GM21717 (cell line): Measurements from ENCODE around the gene PHTF2.
"Not testable (repeated sequence)": the region's sequence is repeated elsewhere in the genome, so short reads cannot be mapped to it uniquely, and the experiment has no call there.

ENCODE experiments used
- ATAC-seq: cut with Tn5 transposase; IDR thresholded peaks from one replicate; pipeline ENCODE4 v1.9.1; 2021; ENCODE audit warnings: mild to moderate bottlenecking, moderate library complexity; ENCODE audit not compliant: unreplicated experiment

Gene PHTF2

DNA sequence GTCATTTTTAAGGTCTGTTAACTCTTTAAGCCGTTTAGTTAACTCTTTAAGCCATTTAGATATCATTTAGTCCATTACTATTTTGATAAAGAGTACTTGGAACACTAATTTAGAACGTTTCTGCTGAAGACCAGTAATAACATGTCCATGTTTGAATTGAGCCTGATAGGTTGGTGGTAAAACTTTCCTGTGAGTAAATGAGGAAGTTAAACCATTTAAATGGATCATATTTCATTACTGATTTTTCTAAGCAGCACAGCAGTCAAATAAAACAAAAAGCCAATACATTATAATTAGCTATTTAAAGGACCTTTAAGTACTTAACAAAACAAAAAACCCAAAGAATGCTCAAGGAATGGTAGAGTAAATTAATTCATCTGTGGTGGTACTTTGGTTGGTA lies 29.4 kb downstream of the PHTF2 start:
- no peak for ATAC-seq

- no peak for ATAC-seq
These were observed 32.2 kb downstream of the PHTF2 start for GRCh38 chr7:77830649-77831355.

DNA sequence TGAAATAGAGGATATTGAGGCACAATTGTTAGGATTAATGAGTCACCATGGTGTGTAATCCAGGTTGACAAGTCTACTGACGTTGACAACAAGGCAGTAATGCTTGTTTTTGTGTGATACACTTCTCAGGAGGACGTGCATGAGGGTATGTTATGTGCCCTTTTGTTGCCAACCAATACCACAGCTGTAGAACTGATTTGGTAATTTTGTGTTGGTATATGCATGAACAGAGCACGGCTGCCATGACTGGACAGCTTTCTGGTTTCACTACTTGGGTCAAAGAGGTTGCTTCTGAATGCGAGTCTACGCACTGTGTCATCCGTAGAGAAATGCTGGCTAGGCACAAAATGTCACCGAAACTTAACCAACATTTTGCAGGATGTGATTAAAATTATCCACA lies 32.9 kb downstream of the PHTF2 start:
- ATAC-seq, result no peak

GRCh38 chr7:77831953-77832352 lies 33.4 kb downstream of the PHTF2 start:
- ATAC-seq, result no peak

DNA sequence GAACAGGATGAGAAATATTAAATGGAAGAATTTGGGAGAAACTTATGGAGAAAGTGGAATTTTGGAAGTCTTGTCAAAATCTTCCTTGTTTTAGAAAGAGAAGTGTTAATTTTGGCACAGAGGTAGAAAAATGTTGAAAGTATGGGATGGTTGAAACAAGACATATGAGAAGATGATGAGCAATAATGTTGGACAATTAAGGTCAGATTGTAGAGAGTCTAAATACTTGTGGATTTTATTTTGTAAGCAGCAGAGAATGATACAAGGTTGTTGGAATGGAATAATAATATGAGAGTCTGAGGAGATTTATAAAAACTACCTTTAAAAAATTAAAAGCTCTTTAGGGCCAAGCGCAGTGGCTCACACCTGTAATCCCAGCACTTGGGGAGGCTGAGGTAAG lies 34.6 kb downstream of the PHTF2 start:
- no peak for ATAC-seq

DNA sequence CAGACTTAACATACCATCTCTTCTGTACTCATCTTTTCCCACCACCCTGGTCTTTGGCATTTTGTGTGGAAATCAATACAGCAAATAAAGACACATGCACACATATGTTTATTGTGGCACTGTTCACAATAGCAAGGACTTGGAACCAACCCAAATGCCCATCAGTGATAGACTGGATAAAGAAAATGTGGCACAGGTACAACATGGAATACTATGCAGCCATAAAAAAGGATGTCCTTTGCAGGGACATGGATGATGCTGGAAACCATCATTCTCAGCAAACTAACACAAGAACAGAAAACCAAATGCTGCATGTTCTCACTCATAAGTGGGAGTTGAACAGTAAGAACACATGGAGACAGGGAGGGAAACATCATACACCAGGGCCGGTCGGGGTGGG lies 37.9 kb downstream of the PHTF2 start:
- ATAC-seq, result not testable (repeated sequence)

DNA sequence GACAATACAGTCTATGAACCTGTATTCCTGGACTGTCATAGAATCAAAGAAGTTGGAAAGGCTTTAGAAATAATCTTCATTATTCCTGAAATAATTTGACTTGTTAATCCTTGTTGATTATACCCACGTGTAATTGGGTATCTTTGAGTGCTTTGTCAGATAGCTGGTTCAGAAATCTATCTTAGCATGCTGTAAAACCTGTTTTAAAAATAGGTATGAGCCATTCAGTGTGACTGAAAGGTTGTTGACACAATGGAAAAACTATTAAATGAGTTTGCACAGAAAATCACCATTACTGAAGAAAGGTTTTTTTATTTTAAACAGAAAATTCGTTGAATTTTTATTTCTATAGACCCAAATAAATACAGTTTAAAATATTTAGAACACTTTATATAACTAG lies 38.7 kb downstream of the PHTF2 start:
- ATAC-seq, result no peak

DNA sequence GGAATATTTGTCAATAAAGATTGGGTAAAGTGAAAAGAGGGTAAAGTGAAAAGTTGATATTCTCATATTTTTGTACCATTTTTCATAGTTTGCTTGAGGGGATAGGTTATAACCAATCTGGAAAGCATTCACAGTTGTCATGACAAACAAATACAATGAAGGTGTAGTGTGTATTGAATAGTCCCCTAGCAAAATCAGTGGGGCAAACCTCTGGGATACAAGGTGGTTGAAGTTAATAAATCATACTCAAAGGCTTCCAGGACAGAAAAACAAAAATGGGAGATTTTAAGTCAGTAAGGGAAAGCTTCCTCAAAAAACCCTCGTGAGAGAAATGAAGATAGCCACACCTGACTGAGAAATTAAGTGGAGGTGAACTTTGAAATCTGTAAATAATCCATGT lies 39.4 kb downstream of the PHTF2 start:
- no peak for ATAC-seq

DNA sequence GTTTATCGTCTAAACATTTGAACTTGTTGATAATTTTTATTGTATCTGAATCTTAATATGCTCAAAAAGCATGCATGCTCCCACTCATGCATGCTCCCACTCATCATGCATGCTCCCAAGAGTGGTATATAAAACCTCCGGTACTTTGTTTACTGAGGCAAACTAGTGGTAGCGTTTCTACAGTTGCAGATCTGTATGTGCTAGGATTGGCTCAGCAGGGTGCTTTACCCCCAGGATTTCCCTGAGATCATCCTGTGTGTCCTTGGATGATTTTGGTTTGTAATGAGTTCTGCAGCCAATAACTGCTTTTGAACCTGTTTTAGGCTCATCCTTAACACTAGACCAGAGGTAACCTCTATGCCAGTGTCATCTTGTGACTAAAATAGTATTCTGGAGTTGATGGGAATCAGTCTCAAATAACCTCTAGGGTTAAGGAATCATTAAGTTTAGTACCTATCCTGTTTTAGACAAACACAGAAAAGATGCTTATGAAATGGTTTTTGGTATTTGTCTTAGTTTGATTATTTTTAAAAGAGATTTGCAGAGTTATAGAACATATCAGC lies 40.4 kb downstream of the PHTF2 start:
- ATAC-seq, result no peak

GRCh38 chr7:77839919-77840318 lies 41.3 kb downstream of the PHTF2 start:
- no peak for ATAC-seq

GRCh38 chr7:77843194-77843593 lies 44.6 kb downstream of the PHTF2 start:
- no peak for ATAC-seq

- ATAC-seq, result no peak
These were observed 47.9 kb downstream of the PHTF2 start for GRCh38 chr7:77846317-77847092.

GRCh38 chr7:77855371-77856083 lies 57.0 kb downstream of the PHTF2 start:
- no peak for ATAC-seq

- no peak for ATAC-seq
These were observed 59.7 kb downstream of the PHTF2 start for GRCh38 chr7:77858278-77858677.

- ATAC-seq, result no peak
These were observed 60.8 kb downstream of the PHTF2 start for GRCh38 chr7:77859343-77859742.

DNA sequence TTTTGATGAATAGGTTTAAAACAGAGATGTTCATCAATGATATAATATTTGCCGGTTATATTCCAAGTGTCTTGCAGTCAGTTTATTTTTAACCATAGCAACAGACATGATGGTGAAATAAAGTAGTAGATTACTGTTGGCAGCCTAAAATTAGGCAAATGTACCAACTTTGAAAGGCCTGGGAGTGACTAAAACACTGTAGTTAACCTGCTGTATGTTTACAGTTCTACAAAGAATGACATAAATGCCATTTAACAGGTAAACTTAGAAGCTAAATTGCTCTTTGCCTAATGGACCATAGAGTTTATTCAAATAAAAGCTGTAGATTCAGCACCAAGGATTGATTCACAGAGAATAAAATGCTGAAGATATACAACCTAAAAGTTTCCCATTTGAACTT lies 64.1 kb downstream of the PHTF2 start:
- ATAC-seq, result no peak

DNA sequence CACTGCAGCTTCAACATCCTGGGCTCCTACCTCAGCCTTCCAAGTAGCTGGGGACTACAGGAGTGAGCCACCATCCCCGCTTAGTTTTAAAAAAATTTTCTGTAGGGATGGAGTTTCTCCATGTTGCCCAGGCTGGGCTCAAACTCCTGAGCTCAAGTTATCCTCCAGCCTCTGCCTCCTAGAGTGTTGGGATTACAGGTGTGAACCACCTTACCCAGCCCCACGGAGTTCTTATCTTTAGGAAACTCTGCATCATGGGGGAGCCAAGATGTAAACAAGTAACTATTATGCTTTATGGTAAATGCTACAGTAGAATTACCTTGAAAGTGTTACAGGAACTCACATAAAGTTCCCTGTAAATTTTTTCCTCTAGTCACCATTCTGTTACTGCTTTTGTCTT lies 65.3 kb downstream of the PHTF2 start:
- ATAC-seq, result no peak

DNA sequence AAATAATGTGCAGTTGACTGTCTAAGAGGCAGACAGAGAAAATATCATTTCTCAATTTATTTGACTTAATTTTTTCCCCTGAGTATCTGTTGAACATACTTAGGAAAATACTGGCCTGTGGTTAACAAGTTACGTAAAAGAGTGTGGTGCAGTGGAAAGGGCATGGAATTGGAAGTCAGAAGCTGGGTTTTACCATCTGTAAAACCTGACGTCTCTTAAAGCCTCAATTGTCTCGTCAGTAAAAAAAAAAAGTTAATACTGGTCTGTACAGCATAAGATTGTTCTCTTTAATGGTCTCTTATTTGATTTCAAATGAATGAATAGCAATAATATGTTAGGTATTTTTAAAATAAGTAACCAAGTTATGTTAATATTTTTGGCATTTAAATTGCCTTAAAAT lies 67.8 kb downstream of the PHTF2 start:
- ATAC-seq, result no peak

- ATAC-seq, result no peak
These were observed 68.4 kb downstream of the PHTF2 start for GRCh38 chr7:77866786-77867536.

DNA sequence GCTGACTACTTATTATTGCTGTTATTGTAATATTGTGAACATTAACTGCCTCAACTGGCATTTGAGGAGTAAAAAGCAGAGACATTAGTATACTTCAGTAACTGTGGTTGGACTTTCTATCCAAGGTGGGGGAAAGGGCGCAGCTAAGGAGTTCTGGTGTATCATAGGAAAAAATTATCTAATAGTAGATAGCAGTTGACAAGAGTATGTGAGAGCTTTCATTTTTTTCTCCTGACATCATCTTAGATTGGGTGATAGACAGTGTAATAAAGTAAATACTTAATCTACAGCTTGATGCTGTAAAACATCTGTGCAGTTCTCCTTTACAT lies 68.9 kb downstream of the PHTF2 start:
- ATAC-seq, result no peak

DNA sequence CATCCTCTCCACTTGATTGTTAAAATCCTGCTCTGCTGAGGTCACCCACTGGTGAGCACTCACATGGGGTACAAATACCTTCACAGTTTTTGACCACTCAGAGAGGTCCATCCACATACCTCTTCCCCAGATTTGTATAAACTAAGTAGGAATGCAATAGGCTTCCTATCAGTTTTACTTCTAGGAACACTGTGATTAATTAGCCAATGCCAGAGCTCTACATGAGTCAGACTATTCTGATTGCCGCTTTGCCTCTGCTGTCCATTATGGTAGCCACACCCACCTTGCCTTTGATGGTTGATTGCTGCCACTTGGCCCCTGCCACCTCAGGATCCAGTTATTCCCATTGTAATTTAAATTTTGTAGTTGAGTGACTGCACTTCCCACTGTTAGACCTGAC lies 73.7 kb downstream of the PHTF2 start:
- not testable (repeated sequence) for ATAC-seq
